IgD-negative memory B cell (primary cell): ENCODE measurements around the gene IPO4. TPM values are rescaled to one million over a fixed set of nuclear protein-coding genes. Genes with fewer than 3 reads are reported as not detected.

Experiments used
- H3K27ac Mint-ChIP-seq, 3 donors: one replicate each; pipeline ENCODE4 v1.8.0; 2020 to 2022; ENCODE audit warnings: mild to moderate bottlenecking in 3 of 3, mixed read lengths in 3 of 3, moderate library complexity in 1 of 3
- H3K27me3 Mint-ChIP-seq: one replicate; pipeline ENCODE4 v1.8.0; 2021; ENCODE audit warnings: mixed read lengths
- H3K36me3 Mint-ChIP-seq: one replicate; pipeline ENCODE4 v1.8.0; 2020; ENCODE audit warnings: mild to moderate bottlenecking, mixed read lengths
- H3K4me1 Mint-ChIP-seq, 3 donors: one replicate each; pipeline ENCODE4 v1.8.0; 2020 to 2022; ENCODE audit warnings: mixed read lengths in 3 of 3, mild to moderate bottlenecking in 1 of 3
- H3K4me3 Mint-ChIP-seq, 4 donors: one replicate each; pipeline ENCODE4 v1.8.0; 2020 to 2022; ENCODE audit warnings: mild to moderate bottlenecking in 4 of 4, mixed read lengths in 4 of 4, moderate library complexity in 3 of 4
- H3K9me3 Mint-ChIP-seq, 3 donors: one replicate each; pipeline ENCODE4 v1.8.0; 2020 to 2021; ENCODE audit warnings: mixed read lengths in 3 of 3, mild to moderate bottlenecking in 1 of 3
- polyA plus RNA-seq: library from polyadenylated mRNA; unstranded; fragments of 300-500 nt; fragmentation: Illumina TruSeq; gene quantifications from one replicate; pipeline ENCODE4 v1.2.3, GENCODE V29; 2021

Gene IPO4
- polyA plus RNA-seq, 1 donor from 2014 or later = 15.8 TPM

- Mint-ChIP-seq H3K9me3 (no peaks in the 10 kb centered on the region), H3K4me1 (peaks cover 7 to 29% (median 20%) of the 10 kb centered on the region in 3 donors), H3K4me3 (peak overlapping the region in 3 of 4 donors; percentile 98 to 100 (median 99)), H3K27me3 (no peaks in the 10 kb centered on the region), H3K36me3 (peaks cover 13% of the 10 kb centered on the region), H3K27ac (peak overlapping the region; percentile 98 to 100 (median 99))
These were observed 28.1 kb downstream of the IPO4 start for GRCh38 chr14:24160499-24160849.

DNA sequence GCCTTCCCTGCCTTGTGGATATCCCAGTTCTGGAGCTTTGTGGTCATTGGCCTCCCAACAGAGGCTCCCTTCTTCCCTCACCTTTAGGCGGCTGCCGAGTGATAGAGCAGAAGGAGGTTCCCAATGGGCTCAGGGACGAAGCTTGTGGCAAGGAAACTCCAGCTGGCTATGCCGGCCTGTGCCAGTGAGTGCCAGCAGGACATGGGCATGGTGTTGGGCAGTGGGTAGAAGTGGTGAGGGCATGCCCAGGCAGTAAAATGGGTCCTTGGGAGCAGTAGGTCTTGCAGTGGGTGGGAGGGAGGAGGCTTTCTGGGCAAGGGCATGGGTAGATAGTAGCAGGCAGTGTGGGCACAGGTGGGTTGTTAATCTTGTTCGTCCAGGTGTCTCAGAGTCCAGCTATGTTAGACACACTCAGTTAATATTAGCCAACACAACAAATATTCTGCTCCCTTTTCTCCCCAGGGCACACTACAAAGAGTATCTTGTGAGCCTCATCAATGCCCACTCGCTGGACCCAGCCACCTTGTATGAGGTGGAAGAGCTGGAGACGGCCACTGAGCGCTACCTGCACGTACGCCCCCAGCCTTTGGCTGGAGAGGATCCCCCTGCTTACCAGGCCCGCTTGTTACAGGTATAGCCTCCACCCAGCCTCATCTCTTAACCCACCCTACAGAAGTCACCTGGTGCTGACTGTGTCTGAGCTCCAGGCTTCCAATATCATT, 28.7 kb downstream of the IPO4 start:
- Mint-ChIP-seq H3K27me3 (no peaks in the 10 kb centered on the region), H3K4me1 (peaks cover 7 to 27% (median 20%) of the 10 kb centered on the region in 3 donors), H3K27ac (peak overlapping the region in 2 of 3 donors; percentile 98 to 99), H3K36me3 (peaks cover 10% of the 10 kb centered on the region), H3K4me3 (peak overlapping the region in 2 of 4 donors; percentile 72 to 99), H3K9me3 (no peaks in the 10 kb centered on the region)

DNA sequence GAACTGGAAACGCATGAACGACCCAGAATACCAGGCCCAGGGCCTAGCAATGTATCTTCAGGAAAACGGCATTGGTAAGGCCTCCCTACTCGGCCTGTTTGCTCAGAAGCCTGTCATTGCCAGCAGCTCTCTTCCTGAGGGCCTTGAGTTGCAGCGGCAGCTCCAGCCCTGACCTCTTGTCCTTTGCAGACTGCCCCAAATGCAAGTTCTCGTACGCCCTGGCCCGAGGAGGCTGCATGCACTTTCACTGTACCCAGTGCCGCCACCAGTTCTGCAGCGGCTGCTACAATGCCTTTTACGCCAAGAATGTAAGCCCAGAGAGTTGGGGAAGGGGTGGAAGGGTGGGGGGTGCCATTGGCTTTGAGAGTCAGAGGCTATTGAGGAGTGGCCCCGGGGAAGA, 31.3 kb downstream of the IPO4 start:
- Mint-ChIP-seq H3K9me3 (no peaks in the 10 kb centered on the region), H3K27me3 (no peaks in the 10 kb centered on the region), H3K4me1 (peaks cover 7 to 15% (median 11%) of the 10 kb centered on the region in 3 donors), H3K27ac (peak overlapping the region in 1 of 3 donors; percentile 64), H3K4me3 (peak overlapping the region in 1 of 4 donors; percentile 39), H3K36me3 (peaks cover 5% of the 10 kb centered on the region)

- H3K36me3 Mint-ChIP-seq = peaks cover 5% of the 10 kb centered on the region
- H3K4me3 Mint-ChIP-seq = peak overlapping the region in 1 of 4 donors; percentile 39
These were observed 31.8 kb downstream of the IPO4 start for GRCh38 chr14:24156840-24157239.

GRCh38 chr14:24155100-24155499, 33.5 kb downstream of the IPO4 start:
- peak overlapping the region in 2 of 3 donors; percentile 82 to 87 for H3K27ac Mint-ChIP-seq
- no peaks in the 10 kb centered on the region for H3K27me3 Mint-ChIP-seq
- peaks cover 3% of the 10 kb centered on the region for H3K36me3 Mint-ChIP-seq
- H3K4me1 Mint-ChIP-seq = peaks cover 0 to 2% (median 1%) of the 10 kb centered on the region in 3 donors
- H3K9me3 Mint-ChIP-seq = no peaks in the 10 kb centered on the region
- H3K4me3 Mint-ChIP-seq = peak overlapping the region in 1 of 4 donors; percentile 33

More at GRCh38 chr14:24156840-24157239, 31.8 kb downstream of the IPO4 start:
- Mint-ChIP-seq H3K27ac (peak overlapping the region in 1 of 3 donors; percentile 39), H3K9me3 (no peaks in the 10 kb centered on the region), H3K4me1 (peaks cover 6 to 10% (median 7%) of the 10 kb centered on the region in 3 donors), H3K27me3 (no peaks in the 10 kb centered on the region)

DNA sequence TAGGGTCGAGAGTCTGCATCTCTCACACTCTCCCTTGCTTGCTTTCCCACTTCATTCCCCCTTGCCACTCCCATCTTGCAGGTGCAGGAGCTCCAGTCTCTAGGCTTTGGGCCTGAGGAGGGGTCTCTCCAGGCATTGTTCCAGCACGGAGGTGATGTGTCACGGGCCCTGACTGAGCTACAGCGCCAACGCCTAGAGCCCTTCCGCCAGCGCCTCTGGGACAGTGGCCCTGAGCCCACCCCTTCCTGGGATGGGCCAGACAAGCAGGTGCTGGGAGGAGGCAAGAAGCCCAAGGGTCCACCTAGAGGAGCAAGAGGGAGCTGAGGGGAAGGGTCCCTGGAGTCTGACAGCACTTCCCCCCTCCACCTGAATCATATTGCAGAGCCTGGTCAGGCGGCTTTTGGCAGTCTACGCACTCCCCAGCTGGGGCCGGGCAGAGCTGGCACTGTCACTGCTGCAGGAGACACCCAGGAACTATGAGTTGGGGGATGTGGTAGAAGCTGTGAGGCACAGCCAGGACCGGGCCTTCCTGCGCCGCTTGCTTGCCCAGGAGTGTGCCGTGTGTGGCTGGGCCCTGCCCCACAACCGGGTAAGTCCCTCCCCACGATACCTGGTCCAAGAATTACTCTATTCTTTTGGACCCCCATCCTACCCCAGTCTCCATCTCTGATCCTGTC, 37.1 kb downstream of the IPO4 start:
- Mint-ChIP-seq H3K9me3 (no peaks in the 10 kb centered on the region), H3K27me3 (no peaks in the 10 kb centered on the region), H3K4me3 (peak overlapping the region in 1 of 4 donors; percentile 43), H3K4me1 (peaks cover 9 to 13% (median 9%) of the 10 kb centered on the region in 3 donors), H3K27ac (no peak overlapping the region), H3K36me3 (peaks cover 3% of the 10 kb centered on the region)

DNA sequence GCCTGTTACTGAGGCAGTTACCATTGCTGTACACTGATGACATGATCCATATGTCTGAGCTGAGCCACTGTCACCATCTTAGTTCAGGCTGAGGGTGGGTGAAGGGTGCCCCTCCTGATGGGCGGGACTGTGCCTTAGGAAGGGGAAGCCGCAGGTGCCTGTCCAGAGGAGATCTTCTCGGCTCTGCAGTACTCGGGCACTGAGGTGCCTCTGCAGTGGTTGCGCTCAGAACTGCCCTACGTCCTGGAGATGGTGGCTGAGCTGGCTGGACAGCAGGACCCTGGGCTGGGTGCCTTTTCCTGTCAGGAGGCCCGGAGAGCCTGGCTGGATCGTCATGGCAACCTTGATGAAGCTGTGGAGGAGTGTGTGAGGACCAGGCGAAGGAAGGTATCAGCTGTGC, 37.6 kb downstream of the IPO4 start:
- Mint-ChIP-seq H3K36me3 (peaks cover 2% of the 10 kb centered on the region), H3K27me3 (no peaks in the 10 kb centered on the region), H3K4me3 (peak overlapping the region in 1 of 4 donors; percentile 67), H3K4me1 (peaks cover 13 to 17% (median 13%) of the 10 kb centered on the region in 3 donors), H3K27ac (no peak overlapping the region), H3K9me3 (no peaks in the 10 kb centered on the region)

DNA sequence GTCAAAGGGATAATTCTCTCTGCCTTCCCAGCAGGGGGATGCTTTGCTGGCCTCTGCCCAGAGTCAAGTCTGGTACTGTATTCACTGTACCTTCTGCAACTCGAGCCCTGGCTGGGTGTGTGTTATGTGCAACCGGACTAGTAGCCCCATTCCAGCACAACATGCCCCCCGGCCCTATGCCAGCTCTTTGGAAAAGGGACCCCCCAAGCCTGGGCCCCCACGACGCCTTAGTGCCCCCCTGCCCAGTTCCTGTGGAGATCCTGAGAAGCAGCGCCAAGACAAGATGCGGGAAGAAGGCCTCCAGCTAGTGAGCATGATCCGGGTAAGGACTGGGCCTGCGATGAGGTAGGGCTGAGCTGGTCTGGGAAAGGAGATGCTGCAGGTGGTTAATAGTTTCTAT, 38.0 kb downstream of the IPO4 start:
- Mint-ChIP-seq H3K27ac (no peak overlapping the region), H3K36me3 (no peaks in the 10 kb centered on the region), H3K4me1 (peaks cover 17 to 21% (median 17%) of the 10 kb centered on the region in 3 donors), H3K4me3 (peak overlapping the region in 2 of 4 donors; percentile 21 to 67), H3K9me3 (no peaks in the 10 kb centered on the region), H3K27me3 (no peaks in the 10 kb centered on the region)

DNA sequence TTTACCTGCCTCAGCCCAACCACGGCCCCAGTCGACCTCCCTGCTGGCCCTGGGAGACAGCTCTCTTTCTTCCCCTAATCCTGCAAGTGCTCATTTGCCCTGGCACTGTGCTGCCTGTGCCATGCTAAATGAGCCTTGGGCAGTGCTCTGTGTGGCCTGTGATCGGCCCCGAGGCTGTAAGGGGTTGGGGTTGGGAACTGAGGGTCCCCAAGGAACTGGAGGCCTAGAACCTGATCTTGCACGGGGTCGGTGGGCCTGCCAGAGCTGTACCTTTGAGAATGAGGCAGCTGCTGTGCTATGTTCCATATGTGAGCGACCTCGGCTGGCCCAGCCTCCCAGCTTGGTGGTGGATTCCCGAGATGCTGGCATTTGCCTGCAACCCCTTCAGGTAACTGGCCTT, 38.6 kb downstream of the IPO4 start:
- Mint-ChIP-seq H3K4me1 (peaks cover 18 to 26% (median 20%) of the 10 kb centered on the region in 3 donors), H3K4me3 (peak overlapping the region in 2 of 4 donors; percentile 60 to 98), H3K27ac (no peak overlapping the region), H3K9me3 (no peaks in the 10 kb centered on the region), H3K27me3 (no peaks in the 10 kb centered on the region), H3K36me3 (no peaks in the 10 kb centered on the region)

GRCh38 chr14:24149302-24149969, 39.2 kb downstream of the IPO4 start:
- H3K9me3 Mint-ChIP-seq = no peaks in the 10 kb centered on the region
- peaks cover 18 to 26% (median 20%) of the 10 kb centered on the region in 3 donors for H3K4me1 Mint-ChIP-seq
- H3K4me3 Mint-ChIP-seq = peak overlapping the region in 2 of 4 donors; percentile 65 to 98
- H3K27me3 Mint-ChIP-seq = no peaks in the 10 kb centered on the region
- H3K36me3 Mint-ChIP-seq = peaks cover 1% of the 10 kb centered on the region
- H3K27ac Mint-ChIP-seq = peak overlapping the region in 1 of 3 donors; percentile 63

- Mint-ChIP-seq H3K4me3 (peak overlapping the region; percentile 93 to 99 (median 98)), H3K4me1 (peaks cover 18 to 28% (median 22%) of the 10 kb centered on the region in 3 donors), H3K36me3 (peaks cover 3% of the 10 kb centered on the region), H3K9me3 (no peaks in the 10 kb centered on the region), H3K27me3 (no peaks in the 10 kb centered on the region), H3K27ac (peak overlapping the region; percentile 63 to 94 (median 93))
These were observed 40.7 kb downstream of the IPO4 start for GRCh38 chr14:24147761-24148428.

DNA sequence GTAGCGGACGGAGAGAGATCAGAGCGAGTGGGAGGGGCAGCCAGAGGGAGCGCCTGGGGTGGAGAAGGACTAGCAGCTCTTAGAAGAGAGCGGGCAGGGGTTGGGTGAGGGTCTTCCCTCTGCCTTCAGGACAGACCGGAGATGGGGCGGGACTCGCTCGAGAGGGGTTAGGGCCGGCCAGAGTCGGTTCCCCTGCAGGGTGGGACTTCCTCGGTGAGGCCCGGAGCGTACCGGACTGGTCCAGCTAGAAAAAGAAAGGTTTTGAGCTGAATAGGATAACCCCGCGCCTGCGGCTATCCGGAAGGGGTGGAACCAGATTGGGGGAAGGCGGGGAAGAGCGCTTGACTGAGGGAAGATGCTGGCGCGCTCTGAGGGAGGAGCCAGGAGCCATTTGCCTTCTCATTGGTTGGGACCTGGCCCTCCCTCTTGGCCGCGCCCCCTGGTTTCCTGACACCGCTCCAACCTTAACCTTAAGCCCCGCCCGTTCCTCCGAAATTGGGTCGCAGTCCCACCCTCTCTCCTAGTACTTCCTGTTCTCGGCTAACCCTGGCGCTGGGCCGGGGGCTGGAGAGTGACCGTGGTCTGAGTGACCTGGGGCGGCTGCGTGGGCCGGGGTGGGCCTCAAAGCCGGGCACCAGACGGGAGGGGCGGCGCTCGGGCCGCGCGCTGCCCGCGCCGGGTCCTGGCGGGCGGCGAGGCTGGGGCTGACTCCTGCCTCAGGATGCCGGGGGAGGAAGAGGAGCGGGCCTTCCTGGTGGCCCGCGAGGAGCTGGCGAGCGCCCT, 41.4 kb downstream of the IPO4 start, which contains the start of gene RNF31:
Gene RNF31 (plus strand): TSS at position 521 of the 783 bp plus-strand sequence. CDS start 201 bp downstream, at position 722.
- Mint-ChIP-seq H3K4me1 (peaks cover 18 to 30% (median 22%) of the 10 kb centered on the region in 3 donors), H3K27ac (peak within 1 kb of the TSS; percentile 94 to 98 (median 95)), H3K9me3 (no peaks in the 10 kb centered on the region), H3K27me3 (no peaks in the 10 kb centered on the region), H3K4me3 (peak within 1 kb of the TSS; percentile 97 to 99 (median 98)), H3K36me3 (peaks cover 3% of the 10 kb centered on the region)

DNA sequence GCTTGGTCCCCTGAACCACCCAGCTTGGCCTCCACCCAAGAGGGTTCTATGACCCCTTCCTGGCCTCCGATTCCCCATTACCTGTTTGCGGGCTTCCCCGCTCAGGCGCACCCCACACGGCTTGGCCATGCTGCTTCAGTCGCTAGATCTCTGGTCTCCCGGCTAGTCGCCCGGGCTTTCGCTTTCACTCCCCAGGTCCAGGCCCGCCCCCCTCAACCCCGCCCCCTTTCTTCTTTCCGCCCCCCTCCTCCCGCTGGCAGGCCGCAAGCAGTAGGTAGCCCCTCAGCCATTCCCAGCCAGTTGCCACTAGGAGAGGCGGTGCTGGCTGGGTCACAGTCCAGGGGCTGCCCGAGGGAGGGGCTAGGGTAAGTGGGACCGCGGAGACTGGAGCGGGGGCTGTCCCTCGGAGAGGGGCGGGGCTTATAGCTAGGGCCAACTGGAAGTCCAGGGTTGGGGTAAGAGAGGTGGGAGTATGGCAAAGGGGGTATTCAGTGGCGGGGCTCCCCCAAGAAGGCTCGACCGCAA, 42.1 kb downstream of the IPO4 start, which contains the start of gene PSME2:
Gene PSME2 (minus strand): TSS at position 158 of the 525 bp plus-strand sequence. CDS start 29 bp downstream, at position 129.
- peak within 1 kb of the TSS; percentile 94 to 98 (median 95) for H3K27ac Mint-ChIP-seq
- H3K4me1 Mint-ChIP-seq = peaks cover 23 to 32% (median 24%) of the 10 kb centered on the region in 3 donors
- H3K4me3 Mint-ChIP-seq = peak within 1 kb of the TSS; percentile 97 to 99 (median 98)
- peaks cover 3% of the 10 kb centered on the region for H3K36me3 Mint-ChIP-seq
- no peaks in the 10 kb centered on the region for H3K27me3 Mint-ChIP-seq
- H3K9me3 Mint-ChIP-seq = no peaks in the 10 kb centered on the region
